GM19438 (cell line): ENCODE measurements around the gene CDH18.

Experiments used
- ATAC-seq: cut with Tn5 transposase; IDR thresholded peaks from one replicate; pipeline ENCODE4 v1.9.1; 2021; ENCODE audit warnings: low read depth; ENCODE audit not compliant: unreplicated experiment

Gene CDH18

DNA sequence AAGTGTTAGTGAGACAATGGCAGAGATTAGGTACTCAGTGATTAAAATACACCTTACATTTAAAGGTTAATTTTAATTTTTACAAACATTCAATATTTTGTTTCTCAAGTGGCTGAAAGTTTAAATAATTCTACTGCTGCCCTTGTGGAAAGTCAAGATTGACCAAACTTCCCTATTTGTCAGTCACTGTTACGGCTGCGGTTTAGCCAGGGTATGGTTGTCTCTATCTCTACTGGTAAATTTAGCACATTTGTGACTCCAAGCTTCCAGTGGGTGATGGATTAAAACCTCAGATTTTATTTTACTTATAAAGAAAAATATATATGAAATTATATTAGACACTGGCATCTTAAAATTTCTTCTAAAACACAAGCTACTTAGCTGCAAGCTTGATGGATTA is 368.4 kb downstream of the CDH18 start:
- ATAC-seq, result no peak

DNA sequence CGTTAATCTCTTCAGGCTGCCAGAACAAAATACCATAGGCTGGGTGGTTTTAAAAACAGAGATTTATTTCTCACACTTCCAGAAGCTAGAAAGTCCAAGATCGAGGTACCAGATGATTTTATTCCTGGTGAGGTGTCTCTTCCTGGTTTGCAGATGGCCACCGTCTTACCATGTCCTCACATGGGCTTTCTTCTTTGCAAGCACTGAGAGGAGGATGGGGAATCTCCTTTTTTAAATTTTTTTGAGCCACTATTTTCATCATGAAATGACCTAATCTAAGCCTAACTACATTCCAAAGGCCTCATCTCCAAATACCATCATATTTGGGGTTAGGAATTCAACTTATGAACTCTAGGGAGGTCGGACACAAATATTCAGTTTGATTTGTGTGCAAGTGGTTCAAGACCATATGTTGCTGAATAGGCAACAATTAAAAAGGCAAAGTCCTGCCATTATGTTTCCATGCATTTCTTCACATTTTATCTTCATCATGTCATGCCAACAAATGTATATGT is 371.2 kb downstream of the CDH18 start:
- ATAC-seq, result no peak

DNA sequence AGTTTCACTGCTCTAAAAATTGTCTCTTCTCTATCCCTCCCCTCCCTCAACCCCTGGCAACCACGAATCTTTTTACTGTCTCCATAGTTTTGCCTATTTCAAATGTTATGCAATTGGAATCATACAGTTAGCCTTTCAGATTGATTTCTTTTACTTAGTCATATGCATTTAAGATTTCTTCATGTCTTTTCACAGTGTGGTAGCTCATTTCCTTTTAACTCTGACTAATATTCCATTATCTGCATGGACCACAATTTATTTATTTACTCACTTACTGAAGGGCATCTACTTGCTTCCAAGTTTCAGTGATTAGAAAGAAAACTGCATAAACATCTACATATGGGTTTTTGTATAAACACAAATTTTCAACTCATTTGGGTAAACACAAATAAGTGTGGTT is 372.3 kb downstream of the CDH18 start:
- ATAC-seq, result no peak

DNA sequence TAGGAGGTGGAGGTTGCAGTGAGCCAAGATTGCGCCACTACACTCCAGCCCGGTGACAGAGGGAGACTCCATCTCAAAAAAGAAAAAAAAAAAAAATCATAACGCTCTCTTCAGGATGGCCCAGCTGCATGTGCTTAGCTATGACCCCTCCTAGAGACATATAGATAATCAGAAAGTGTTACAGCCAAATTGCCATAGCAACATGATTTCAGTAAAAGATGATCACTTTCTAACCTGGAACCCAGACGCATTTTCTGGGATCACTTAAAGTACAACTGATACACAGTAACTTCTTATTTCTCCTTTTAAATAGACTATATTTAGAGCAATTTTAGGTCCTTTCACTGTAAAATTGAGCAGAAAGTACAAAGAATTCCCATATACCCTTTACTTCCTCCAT is 372.9 kb downstream of the CDH18 start:
- no peak for ATAC-seq

DNA sequence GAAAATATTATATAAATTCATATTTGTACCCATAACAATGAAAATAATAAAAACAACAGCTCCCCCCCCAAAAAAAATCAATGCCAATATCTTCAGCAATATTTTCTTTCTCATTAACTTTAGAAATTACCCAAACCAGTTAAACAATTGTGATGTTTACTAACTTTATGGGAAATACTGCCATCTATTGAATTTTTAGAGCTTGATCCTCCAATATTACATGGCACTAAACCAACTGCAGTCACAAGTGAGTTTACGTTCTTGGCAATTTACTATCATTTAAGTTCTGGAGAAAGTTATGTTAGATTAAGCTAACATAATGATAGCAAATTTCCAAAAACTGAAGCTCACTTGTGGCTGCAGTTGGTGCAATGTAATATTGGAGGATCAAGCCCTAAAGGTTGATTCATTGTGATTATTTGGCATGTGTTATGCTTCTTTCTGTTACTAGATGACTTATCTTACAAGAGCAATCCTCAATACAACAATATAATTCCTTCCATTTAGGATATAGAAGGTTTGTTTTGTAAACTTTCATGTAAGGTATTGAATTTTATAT is 379.5 kb downstream of the CDH18 start:
- no peak for ATAC-seq

DNA sequence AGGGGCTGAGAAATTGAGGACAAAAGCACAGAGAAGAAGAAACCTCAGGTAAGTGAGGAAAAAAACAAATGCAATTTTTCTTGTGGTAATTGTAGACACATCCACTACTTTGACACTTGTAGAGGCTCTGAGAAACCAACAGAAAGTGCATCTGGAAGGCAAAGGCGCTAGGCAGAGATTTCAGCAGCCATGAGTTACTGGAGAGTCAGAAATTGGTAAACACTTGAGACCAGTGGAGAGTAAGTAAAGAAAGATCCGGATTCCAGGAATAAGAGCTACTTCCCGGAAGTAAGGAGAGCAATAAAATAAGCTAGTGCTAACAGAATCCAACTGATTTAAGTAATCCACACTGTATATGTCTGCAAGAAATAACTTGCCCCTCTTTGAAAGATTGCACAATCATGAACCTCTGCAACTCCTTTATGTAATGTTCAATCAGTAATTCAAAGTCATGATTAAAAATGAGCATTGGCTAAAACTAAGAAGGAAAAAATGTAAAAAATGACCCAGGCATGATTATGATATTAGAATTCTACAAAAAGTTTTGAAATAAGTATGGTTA is 382.1 kb downstream of the CDH18 start:
- no peak for ATAC-seq

DNA sequence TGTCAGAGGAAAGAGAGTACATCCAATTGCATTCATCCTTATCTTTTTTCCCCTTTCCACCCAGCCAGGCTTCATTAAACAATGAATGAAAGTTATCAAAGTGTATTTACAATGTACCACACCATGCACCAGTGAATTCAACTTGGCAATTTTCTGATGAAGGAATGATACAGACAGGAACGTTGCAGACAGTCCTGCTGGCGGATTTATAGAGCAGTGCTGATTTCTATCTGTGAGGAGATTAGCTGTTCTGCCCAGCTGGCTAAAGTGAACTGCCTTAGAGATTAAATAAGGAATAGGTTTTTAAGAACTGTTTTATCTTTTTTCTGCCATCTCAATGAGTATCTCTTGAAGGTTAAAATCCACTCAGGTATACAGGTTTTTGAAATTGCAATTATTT is 403.9 kb downstream of the CDH18 start:
- no peak for ATAC-seq

DNA sequence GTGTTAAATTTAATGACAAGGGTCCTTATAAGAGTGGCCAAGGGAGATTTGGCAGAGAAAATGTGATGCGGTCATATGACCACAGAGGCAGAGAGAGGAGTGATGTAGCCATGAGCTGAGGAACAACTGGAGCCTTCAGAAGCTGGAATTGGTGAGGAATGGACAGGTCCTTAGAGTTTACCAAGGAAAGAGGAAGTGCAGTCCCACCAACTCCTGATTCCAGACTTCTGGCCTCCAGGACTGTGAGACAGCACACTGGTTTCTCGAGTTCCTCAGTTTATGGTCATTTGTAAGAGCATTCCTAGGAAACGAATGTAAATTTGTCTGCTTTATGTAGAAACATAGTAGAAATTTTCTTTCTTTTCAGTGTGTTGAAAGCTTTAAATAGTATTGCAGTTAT is 410.1 kb downstream of the CDH18 start:
- no peak for ATAC-seq

DNA sequence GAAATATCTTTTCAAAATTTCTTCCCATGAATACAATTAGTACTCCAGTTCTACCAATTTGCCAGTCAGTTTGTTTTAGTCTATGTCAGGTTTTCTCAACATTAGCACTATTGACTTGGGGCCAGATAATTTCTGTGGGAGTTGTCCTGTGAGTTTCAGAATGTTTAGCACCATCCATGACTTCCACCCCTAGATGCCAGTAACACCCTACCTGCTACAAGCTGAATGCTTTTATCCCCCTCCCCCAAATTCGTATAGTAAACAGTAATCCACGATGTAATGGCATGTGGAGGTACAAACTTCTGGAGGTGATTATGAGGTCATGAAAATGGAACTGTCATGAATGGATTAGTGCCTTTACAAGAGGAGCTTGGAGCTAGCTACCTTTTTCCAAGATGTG is 420.0 kb downstream of the CDH18 start:
- ATAC-seq, result no peak

DNA sequence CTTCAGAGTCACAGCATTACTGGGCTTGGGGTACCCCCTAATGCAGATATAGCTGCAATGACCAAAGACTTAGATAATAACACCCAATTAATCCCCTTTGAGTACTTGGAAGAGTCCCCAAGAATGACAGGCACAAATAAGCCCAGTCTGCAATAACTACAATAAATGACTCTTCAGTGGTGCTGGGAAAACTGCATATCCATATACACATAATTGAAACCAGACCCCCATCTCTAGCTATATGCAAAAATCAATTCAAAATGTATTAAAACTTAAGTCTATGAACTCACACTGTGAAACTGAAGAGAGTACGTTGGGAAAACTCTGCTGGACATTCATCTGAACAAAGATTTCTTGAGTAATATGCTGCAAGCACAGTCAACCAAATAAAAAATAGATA is 422.5 kb downstream of the CDH18 start:
- no peak for ATAC-seq

DNA sequence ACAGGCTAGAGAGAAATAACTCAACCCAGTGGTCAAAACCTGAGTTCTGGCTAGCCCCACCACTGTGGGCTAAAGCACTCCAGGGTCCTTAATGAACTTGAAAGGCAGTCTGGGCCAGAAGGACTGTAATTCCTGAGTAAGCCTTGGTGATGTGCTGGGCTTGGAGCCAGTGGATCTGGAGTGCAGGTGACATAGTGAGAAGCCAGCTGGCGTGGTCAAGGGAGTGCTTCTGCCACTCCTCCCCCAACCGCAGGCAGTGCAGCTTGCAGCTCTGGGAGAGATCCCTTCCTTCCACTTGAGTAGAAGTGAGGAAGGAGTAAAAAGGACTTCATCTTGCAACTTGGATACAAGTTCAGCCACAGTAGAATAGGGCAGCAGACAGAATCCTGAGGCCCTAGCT is 424.0 kb downstream of the CDH18 start:
- ATAC-seq, result no peak

DNA sequence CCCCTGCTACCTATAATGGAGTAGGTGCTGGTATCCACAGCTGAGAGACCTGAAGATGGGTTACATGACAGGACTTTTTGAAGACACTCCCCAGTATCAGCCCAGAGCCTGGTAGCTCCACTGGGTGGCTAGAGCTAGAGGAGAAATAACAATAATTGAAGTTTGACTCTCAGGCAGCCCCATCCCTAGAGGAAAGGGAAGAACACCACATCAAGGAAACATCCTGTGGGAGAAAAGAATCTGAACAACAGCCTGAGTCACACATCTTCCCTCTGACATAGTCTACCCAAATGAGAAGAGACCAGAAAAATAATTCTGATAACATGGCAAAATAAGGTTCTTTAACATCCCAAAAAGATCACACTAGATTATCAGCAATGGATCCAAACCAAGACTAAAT is 432.1 kb downstream of the CDH18 start:
- ATAC-seq, result no peak

DNA sequence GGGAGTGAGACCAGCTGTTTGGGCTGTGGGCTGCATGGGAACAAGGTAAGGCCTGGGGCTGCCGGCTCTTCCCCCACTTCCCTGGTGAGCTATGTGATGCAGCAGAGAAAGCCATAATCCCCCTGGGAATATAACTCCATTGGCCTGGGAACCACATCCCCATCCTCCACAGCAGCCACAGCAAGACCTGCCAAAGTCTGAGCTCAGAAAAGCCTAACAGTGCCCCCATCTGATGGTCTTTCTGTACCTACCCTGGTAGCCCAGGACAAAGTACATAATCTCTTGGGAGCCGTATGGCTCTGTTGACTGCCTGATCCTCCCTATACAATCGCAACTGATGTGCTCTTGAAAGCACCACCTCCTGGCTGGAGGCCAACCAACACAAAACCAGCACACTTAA is 432.6 kb downstream of the CDH18 start:
- no peak for ATAC-seq

DNA sequence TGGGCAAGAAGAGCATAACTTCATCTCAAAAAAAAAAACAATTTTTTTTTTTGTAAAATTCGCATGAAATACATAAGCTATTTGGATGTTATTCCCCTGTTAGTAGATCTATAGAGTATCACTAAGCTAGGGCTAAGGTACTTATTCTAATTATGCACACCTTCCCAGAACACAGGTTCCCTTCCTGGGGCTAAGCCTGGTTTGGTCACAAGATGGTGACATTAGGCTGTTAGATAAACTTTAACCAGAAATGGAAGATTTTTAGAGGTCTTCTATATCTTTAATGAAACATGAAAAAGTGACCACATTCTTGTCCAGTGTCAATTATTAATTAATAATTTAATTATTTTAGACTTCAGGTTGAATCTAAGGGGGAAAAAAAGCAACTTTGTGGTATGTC is 433.5 kb downstream of the CDH18 start:
- ATAC-seq, result no peak

DNA sequence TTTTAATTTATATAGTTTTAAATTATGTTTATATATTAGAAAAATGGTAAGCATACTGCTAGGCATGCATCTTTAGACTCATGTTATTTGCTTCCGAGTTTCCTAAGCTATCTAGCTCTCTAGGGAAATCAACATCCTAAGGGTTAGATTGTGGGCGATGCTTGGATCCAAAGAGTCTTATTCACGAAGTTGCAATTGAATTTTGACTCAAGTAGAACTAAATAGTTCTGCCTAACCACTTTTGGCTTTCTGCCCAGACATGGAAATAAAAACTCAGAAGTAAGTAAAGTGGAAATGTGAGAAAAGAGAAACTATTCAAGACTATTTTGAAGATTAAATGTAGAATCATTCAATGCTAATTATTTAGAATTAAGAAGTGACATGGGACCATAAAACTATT is 440.4 kb downstream of the CDH18 start:
- ATAC-seq, result no peak

DNA sequence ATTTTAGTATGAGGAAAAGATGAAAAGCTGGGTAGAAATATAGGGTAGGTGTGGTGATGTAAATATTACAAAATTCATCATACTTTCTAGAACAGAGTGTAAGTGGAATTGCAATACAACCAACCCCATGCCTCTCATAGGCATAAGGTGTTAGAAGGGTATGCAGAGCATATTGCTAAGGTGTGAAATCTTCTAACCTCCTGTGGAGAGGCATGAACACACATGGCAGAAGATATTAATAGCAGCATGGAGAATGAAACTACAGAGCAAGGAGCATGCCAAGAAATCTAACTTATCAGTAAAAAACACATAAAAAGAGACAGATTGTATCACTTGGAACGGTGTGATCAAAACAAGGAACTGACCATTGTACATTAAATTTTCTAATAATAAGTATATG is 441.5 kb downstream of the CDH18 start:
- ATAC-seq, result no peak

DNA sequence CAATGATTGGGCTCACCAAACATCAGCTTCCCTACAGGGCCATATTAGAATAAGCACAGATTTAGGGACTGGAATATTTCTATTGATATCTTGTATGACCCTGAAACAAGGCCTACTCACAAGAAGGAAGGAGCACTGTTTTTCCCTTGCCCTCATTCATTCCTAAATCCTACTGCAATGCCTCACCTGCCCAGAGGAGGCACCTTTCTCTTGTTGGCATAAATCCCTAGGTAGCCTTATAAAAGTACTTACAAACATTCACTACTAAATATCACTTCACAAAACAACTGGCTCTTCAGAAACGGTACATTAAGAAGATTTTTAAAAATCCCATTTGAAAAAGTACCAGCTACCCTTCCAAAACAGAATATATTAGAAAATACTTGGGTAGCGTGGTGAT is 449.4 kb downstream of the CDH18 start:
- no peak for ATAC-seq

DNA sequence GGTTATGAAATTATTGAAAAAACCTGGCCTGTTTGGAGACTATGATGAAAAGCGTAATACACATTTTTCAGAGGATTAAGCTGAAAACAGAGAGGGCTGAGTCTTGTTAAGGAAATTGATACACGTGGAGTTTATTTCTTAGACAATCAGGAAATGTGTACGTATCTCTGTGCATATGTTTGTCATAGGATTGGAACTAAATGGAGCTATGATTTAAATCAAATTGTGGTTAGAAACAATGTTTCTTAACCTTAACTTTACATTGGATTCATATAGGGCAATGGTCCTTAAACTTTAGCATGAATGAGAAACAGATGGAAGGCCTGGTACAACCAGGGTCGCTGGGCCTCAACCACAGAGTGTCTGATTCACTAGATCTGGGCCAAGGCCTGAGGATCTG is 451.6 kb downstream of the CDH18 start:
- no peak for ATAC-seq

DNA sequence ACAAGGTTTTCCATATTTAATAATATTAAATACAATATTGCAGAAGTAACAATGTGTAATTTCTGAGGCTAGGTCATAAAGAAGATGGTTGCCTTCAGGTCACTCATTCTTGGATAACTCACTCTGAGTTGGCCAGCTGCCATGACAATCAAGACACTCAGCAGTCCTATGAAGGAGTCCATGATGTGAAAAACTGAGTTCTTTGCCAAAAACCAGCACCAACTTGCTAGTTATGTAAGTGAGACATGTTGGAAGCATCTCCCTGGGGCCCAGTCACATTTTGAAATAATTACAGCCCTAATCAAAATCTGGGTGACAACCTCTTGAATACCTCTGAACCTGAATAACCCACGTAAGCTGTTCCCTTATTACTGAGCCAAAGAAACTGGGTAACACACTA is 453.2 kb downstream of the CDH18 start:
- no peak for ATAC-seq

DNA sequence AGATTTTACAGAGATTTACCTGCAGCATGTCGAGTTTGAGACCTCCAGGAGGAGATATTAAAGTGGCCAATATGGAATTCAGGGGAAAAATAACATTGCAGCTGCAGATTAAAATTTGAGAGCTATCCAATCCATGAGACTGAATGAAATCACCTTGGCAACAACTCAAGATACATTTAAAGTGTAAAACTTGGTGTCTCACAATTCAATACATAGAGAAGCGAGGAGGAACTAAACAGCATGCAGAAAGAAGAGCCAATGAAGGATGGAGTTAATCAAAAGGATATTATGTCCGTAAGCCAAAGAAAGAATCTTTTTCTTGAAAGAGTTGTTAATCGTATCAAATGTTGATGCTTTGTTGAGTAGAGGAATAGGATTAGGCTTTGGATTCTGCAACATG is 455.1 kb downstream of the CDH18 start:
- ATAC-seq, result no peak

DNA sequence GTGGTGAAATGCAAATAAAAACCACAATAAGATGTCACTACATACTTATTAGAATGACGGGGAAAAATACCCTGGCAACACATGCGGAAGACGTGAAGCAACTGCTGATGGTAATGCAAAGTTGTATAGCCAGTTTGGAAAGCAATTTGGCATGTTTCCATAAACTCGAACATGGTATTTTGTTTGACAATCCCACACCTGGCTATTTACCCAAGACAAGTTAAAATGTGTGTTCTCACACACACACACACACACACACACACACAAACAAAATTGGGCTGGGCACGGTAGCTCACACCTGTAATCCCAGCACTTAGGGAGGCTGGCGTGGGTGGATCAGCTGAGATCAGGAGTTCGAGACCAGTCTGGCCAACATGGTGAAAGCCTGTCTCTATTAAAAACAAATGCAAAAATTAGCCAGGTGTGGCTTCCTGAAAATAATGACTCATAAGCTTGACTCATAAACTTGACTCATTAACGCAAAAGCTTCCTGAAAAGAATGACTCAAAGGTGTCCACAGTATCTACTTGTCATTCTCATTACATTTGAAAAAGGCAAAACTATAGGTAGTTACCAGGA is 456.5 kb downstream of the CDH18 start:
- no peak for ATAC-seq

DNA sequence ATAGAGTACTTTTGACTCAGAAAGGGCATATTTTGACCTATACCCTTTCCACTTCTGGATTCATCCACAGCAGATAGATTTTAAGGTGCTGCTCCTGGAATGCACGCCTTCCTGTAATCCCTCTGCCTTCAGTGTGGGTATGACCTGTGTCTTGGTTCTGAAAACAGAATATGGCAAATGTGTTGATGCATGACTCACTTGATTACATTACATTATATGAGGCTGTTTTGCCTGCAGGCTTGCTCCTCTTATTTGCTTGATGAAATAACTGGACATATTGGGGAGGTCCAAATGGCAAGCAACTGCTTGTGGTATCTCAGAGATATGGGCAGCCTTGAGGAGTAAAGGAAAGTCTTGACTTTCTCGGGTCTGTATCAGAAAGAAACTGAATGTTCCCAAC is 468.6 kb downstream of the CDH18 start:
- ATAC-seq, result no peak

DNA sequence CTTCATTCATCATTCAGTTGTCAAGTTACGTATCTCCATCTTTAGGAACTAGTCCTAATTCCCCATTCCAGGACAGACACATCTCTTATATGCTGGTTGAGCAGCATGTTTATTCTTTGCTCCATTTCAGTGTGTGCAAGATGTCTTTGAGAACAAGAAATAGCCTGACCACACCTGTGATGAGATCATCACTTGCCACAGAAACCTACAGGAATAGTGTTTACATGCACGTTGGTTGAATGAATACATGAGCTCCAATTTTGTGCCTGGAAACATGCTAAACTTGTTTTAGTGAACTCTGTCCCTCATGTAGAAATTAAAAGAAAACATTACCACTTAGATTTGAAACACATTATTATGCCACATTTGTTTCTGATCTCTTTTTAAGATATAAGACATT is 489.1 kb downstream of the CDH18 start:
- no peak for ATAC-seq
